ENCODE measurements around the gene APBB1IP.

Gene APBB1IP

GRCh38 chr10:26509307-26509706, 71.2 kb downstream of the APBB1IP start:
- DNase-seq: peak; percentile 49

- DNase-seq: no peak
Observed at GRCh38 chr10:26513101-26513500, 75.0 kb downstream of the APBB1IP start.

DNA sequence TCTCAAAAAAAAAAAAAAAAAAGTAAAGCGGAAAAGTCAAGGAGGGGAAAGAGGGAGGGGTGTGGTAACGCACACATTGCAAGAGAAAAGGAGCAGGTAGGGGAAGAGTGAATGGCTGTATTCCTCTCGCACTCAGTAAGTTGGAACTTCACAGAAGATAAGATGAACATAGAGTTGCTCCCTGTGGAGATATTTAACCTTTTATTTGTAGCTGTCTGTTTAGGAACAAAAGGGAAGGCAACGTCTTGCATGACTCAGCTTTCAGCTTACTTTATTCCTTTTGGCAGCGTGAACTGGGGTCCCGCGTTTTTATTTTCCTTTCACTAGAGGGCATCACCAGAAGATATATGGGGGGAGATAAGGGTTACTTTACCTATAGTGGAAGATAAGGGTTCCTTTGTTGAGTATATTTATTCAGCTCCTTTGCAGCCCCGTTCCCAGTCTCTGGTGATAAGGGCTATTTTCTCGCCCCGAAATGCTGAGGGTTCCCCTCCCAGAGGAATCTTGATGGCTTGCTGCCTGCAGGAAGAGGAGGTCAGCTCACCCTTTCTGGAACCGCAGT, 78.5 kb downstream of the APBB1IP start:
- no peak for DNase-seq

DNA sequence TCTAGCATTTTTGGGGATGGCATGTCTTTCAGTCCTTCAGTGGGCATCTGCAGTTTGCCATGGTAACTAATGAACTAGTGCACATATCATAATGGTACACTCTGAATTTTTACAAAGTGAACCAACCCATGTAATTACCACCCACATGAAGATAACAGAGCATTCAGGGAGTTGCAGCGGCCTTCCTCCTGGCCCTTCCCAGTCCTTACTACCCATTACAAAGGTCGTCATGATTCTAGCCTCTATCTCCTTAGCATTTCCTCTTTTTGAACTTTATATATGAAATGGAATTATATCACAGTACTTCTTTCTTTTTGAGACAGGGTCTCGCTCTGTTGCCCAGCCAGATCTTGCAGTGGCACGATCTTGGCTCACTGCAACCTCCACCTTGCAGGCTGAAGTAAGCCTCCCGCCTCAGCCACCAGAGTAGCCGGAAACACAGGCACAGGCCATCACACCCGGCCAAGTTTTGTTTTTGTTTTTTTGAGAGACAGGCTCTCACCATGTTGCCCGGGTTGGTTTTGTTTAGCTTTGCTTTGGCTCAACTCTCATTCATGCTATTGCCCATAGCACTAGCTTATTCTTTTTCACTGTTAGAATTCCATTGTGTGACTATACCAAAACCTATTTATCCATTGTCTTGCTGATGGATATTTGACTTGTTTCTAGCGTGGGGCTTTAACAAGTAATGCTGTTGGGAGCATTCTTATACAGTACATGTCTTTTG, 79.2 kb downstream of the APBB1IP start:
- DNase-seq: no peak

- no peak for DNase-seq
Observed at GRCh38 chr10:26519803-26520202, 81.7 kb downstream of the APBB1IP start.

DNA sequence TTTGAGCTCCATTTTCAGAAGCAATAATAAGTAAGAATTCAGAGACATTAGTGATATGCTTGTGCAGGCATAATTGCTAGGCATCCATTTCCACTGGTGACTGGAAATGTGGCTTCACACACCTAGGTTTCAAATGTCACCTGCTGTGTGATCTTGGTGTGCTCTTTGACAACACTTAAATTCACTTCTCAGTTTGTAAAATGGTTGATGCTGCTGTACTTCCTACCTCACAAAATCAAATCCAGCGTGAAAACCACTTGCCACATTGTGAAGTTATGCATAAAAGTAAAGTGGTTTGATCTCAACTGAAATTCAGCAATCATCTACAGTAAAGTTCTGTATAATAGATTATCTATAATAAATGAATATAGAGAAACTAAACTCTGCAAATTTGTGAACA, 82.4 kb downstream of the APBB1IP start:
- no peak for DNase-seq

- DNase-seq: peak; percentile 49
Observed at GRCh38 chr10:26524161-26524896, 86.2 kb downstream of the APBB1IP start.

DNA sequence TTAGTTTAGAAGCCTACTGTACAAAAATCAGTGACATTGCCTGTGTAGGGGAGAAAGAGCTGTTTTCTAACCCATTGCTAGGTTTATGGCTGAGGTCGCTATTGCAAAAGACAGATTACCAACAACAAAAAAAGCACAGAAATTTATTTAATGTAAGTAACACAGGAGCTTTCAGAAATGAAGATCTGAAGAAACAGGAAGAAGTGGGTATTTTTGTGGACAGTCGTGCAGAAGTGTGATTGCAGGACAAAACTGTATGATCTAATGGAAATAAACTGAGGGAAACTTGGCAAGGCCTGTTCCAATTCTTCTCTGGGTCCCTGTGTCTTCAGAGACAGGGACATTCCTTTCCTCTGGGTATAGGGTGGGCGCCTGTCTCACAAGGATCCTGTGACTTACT, 87.4 kb downstream of the APBB1IP start:
- peak; percentile 8 for DNase-seq

GRCh38 chr10:26527018-26527417, 88.9 kb downstream of the APBB1IP start:
- no peak for DNase-seq

DNA sequence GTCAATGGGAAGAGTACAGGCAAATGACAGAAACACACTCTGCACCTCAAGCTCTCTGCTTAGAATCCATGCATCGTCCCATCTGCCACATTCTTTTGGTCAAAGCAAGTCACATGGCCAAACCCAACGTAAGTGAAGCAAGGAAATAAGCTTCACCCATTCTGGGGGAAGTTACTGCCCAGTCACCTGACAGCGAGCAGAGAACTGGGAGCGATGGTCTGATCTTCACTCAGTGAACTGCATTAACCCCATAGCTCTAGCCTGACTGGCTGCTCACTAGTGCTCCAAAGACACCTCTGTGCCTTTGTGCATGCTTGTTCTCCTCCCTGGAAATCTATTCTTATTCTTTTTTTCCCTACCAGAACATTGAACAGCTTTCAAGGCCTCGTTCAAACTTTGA, 89.9 kb downstream of the APBB1IP start:
- DNase-seq: no peak

DNA sequence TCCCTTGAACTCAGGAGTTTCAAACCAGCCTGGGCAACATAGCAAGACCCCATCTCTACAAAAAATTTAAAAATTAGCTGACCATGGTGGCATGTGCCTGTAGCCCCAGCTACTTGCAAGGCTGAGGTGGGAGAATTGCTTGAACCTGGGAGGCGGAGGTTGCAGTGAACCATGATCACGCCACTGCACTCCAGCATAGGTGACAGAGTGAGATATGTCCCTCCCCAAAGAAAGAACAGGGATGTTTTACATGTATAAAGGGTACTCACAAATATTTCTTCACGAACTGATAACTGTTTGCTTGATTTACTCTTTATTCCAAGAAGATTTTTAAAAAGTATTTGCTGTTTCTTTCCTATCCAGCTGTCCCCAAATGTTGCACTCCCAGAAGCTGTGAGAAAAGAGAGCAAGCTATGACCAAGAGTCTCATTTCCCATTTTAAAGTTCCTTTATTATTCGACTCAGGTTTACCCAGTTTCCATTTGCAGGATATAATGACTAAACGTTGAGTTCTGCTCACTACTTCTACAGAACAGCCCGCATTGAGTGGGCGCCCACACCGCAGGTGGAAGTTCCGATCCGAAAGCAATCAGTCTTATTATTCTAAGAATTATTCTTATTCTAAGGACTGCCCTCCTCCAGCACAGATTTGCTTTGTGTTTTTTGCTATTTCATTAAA, 90.7 kb downstream of the APBB1IP start:
- no peak for DNase-seq

DNA sequence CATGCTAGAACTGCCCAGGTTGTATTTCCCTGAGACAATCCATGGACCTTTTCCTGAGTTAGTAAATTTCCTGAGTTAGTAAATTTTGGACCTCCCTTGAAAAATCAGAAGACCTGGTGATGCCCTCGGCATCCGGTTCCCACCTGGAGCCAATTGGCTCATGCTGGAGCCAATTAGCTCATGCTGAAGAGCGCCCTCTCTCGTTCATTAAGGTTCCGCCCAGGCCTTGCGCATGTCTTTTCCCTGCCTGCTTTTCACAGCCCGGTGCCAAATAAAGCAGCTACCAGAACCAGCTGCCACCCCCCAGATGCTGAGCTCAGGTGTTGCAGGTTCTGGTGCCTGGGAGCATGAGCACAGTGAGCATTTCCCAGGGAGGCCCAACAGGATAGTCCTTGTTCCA, 96.2 kb downstream of the APBB1IP start:
- DNase-seq: peak; percentile 23

DNA sequence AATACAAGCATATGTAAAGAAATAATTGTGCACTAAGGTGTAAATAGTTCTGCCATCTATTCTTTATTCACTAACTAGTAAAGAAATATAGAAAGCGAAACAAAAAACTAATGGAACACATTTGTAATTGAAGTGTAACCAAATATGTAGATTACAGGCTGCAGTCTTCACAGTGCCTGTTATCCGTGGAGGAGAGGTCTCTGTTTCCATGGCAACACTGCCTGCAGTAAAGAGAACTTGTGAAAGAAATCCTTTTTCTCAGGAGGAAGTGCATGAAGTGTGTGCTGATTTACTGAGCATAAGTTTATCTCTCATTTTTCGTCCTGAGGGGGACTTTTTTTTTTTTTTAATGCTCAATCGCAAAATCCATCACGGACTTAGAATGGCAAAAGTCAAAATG, 102.5 kb downstream of the APBB1IP start:
- DNase-seq: peak; percentile 31

GRCh38 chr10:26543567-26544306, 105.6 kb downstream of the APBB1IP start:
- no peak for DNase-seq

- DNase-seq: no peak
Observed at GRCh38 chr10:26544932-26545331, 106.8 kb downstream of the APBB1IP start.

GRCh38 chr10:26550774-26551526, 112.8 kb downstream of the APBB1IP start:
- no peak for DNase-seq

GRCh38 chr10:26554246-26554645, 116.1 kb downstream of the APBB1IP start:
- DNase-seq: no peak

DNA sequence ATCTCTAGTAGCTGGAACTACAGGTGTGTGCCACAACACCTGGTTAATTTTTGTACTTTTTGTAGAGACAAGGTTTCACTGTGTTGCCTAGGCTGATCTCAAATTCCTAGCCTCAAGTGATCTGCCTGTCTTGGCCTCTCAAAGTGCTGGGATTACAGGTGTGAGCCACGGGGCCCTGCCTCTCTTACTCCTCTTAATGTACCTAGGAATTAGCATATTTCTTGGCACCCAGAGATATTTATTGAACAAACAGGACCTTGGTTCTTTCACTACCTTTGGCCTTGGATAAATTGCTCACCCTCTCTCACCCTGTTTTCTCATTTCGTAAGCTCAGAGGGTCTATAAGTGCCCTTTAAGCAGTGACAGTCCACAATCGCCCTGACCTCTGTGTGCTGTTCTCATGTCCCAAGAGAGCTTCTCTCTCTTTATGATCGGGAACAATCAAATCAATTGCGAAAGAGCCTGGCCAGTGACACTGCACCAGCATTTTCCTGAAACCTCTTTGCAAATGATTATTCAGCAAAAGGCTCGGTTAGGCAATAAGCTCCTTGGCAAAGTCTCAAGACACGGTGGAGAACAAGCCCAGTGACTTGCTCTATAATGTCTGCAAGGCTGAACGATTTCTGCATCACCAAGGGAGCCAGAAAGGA, 117.7 kb downstream of the APBB1IP start:
- peak; percentile 73 for DNase-seq

DNA sequence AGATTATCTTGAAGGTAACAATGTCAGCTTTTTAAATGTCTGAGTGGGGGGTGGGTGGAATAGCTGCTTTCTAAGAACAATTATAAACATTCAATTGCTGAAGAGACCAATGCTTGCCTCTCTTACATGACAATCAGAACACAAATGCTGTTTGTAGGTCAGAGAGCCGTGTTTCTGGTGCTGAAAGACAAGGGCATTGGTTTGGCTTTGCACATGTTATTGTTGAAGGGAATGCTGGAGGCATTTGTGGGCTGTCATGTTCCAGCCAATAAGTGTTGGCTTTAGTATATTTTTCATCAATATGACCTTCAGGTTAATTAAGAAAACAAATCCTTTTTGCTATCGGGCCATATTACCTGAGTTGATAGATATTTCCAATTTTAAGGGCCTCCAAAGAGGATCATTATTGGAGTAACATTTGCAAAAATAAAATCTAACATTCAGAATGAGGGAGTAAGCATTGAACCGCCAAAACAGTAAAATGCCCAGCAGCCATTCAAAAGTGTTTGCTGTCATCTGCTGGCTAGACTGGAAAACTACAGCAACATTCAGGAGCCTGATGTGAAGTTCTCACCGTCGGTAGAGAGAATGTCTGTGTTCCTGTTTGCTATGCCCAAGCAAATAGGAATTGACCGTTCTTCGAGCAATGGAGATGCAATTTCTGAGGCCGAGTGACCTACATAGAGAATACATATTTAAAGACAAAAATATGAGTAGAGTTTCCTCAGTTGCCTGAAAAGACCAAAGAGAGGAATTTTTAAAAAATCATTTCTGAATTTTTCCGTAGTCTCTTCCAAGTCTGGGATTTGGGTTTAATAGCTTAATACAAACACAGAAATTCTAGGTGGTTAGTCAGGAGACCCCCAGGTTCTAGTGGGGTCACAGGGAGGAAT, 118.9 kb downstream of the APBB1IP start:
- DNase-seq: peak; percentile 78

- no peak for DNase-seq
Observed at GRCh38 chr10:26557641-26558014, 119.5 kb downstream of the APBB1IP start.

Measured in hematopoietic multipotent progenitor cell treated with erythropoietin and hydrocortisone succinate and interleukin-3 and kit ligand, for 6 days (in vitro differentiated cells).